SK-N-SH treated with all-trans-retinoic acid at 6 μM for 48 hours (cell line): ENCODE measurements around the gene MMP17.
"Not testable (repeated sequence)": the region's sequence is repeated elsewhere in the genome, so short reads cannot be mapped to it uniquely, and the experiment has no call there.

ENCODE experiments used
- ATAC-seq: fragments of 200-7000 bp; cut with Tn5 transposase; 3 replicates; pipeline ENCODE4 v1.9.1; 2020; ENCODE audit warnings: mild to moderate bottlenecking, moderate library complexity
- ARNTL ChIP-seq: fragments of 450-650 bp; formaldehyde crosslinking; IDR thresholded peaks from 2 replicates; pipeline ENCODE4 v1.5.0; 2020; ENCODE audit warnings: low read depth, mild to moderate bottlenecking, moderate library complexity, borderline replicate concordance
- BACH2 ChIP-seq: fragments of 250-450 bp; sonication (Bioruptor Pico); IDR thresholded peaks from 2 replicates; pipeline ENCODE4 v1.9.0; 2021; ENCODE audit warnings: mild to moderate bottlenecking, borderline replicate concordance
- CSRNP3 ChIP-seq: fragments of 250-450 bp; sonication (Bioruptor Pico); IDR thresholded peaks from 2 replicates; pipeline ENCODE4 v1.5.1; 2021; ENCODE audit warnings: mild to moderate bottlenecking, moderate library complexity
- ESRRG ChIP-seq: fragments of 250-450 bp; sonication (Bioruptor Pico); IDR thresholded peaks from 2 replicates; pipeline ENCODE4 v1.6.1; 2021; ENCODE audit warnings: mild to moderate bottlenecking
- GLIS3 ChIP-seq: fragments of 250-450 bp; sonication (Bioruptor Pico); IDR thresholded peaks from 2 replicates; pipeline ENCODE4 v1.5.0; 2020; ENCODE audit warnings: mild to moderate bottlenecking, moderate library complexity
- ISL1 ChIP-seq: fragments of 250-450 bp; sonication (Bioruptor Pico); IDR thresholded peaks from 2 replicates; pipeline ENCODE4 v2.1.2; 2022; ENCODE audit warnings: mild to moderate bottlenecking, moderate library complexity
- OSR1 ChIP-seq: fragments of 250-450 bp; sonication (Bioruptor Pico); IDR thresholded peaks from 2 replicates; pipeline ENCODE4 v1.8.0; 2022; ENCODE audit warnings: moderate library complexity, mild to moderate bottlenecking, inconsistent platforms
- PATZ1 ChIP-seq: fragments of 250-450 bp; sonication (Bioruptor Pico); IDR thresholded peaks from 2 replicates; pipeline ENCODE4 v1.8.0; 2020; ENCODE audit warnings: mild to moderate bottlenecking, moderate library complexity, borderline replicate concordance
- POU6F1 ChIP-seq: fragments of 250-450 bp; sonication (Bioruptor Pico); IDR thresholded peaks from 2 replicates; pipeline ENCODE4 v1.8.0; 2021; ENCODE audit warnings: low read depth, mild to moderate bottlenecking, moderate library complexity, borderline replicate concordance
- PPARA ChIP-seq: fragments of 250-450 bp; sonication (Bioruptor Pico); IDR thresholded peaks from 2 replicates; pipeline ENCODE4 v1.5.0; 2020; ENCODE audit warnings: mild to moderate bottlenecking, borderline replicate concordance
- RARB ChIP-seq: fragments of 250-450 bp; sonication (Bioruptor Pico); IDR thresholded peaks from 2 replicates; pipeline ENCODE4 v1.8.0; 2021; ENCODE audit warnings: mild to moderate bottlenecking, moderate library complexity
- TCF4 ChIP-seq: fragments of 250-450 bp; sonication (Bioruptor Pico); IDR thresholded peaks from 2 replicates; pipeline ENCODE4 v1.8.0; 2021; ENCODE audit warnings: mild to moderate bottlenecking, moderate library complexity, borderline replicate concordance
- TOX ChIP-seq: fragments of 250-450 bp; sonication (Bioruptor Pico); IDR thresholded peaks from 2 replicates; pipeline ENCODE4 v1.8.0; 2021; ENCODE audit warnings: mild to moderate bottlenecking, moderate library complexity, borderline replicate concordance
- TSHZ2 ChIP-seq: fragments of 250-450 bp; sonication (Bioruptor Pico); IDR thresholded peaks from 2 replicates; pipeline ENCODE4 v1.5.0; 2020; ENCODE audit warnings: mild to moderate bottlenecking, moderate library complexity
- ZC3H10 ChIP-seq: fragments of 250-450 bp; sonication (Bioruptor Pico); IDR thresholded peaks from 2 replicates; pipeline ENCODE4 v1.5.1; 2021; ENCODE audit warnings: mild to moderate bottlenecking, moderate library complexity
- ZFP3 ChIP-seq: fragments of 250-450 bp; sonication (Bioruptor Pico); IDR thresholded peaks from 2 replicates; pipeline ENCODE4 v1.5.0; 2020; ENCODE audit warnings: mild to moderate bottlenecking, moderate library complexity
- ZFP30 ChIP-seq: fragments of 450-650 bp; formaldehyde crosslinking; IDR thresholded peaks from 2 replicates; pipeline ENCODE4 v1.5.0; 2022; ENCODE audit warnings: mild to moderate bottlenecking, moderate library complexity
- ZNF70 ChIP-seq: fragments of 450-650 bp; formaldehyde crosslinking; IDR thresholded peaks from 2 replicates; pipeline ENCODE4 v1.5.0; 2020; ENCODE audit warnings: mild to moderate bottlenecking, moderate library complexity
- ZNF8 ChIP-seq: fragments of 450-650 bp; formaldehyde crosslinking; IDR thresholded peaks from 2 replicates; pipeline ENCODE4 v1.5.0; 2020; ENCODE audit warnings: mild to moderate bottlenecking, moderate library complexity
- TF ChIP-seq, protein P1 (sequence below): fragments of 250-450 bp; sonication (Bioruptor Pico); IDR thresholded peaks from 2 replicates; pipeline ENCODE4 v1.5.1; 2020; ENCODE audit warnings: low read depth, mild to moderate bottlenecking, moderate library complexity

MMP17 gene

GRCh38 chr12:131805421-131805820 is 22.8 kb upstream of the MMP17 start (continued):
- no peak for TF ChIP-seq POU6F1
- TF ChIP-seq GLIS3 (CRISPR knock-in tag), result no peak
- no peak for TF ChIP-seq ZNF70 (CRISPR knock-in tag)
- TF ChIP-seq, all 23 proteins: peak for 0

DNA sequence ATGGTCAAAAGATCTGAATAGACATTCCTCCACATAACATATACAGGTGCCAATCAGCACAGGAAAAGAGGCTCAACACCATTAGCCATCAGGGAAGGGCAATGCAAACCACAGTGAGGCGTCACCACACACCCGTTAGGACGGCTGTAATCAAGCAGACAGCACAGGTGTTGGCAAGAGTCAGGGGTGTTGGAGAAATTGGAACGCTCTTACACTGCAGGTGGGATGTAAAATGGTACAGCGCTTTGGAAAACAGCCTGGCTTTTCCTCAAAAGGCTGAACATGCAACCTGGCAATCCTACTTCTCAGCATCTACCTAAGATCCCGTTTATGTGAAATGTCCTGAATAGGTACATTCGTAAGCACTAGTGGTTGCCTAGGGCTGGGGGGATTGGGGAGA is 21.5 kb upstream of the MMP17 start:
- ATAC-seq, result no peak
- no peak for TF ChIP-seq PPARA
- no peak for TF ChIP-seq ESRRG
- TF ChIP-seq ZC3H10 (CRISPR knock-in tag), result no peak
- no peak for TF ChIP-seq ARNTL (CRISPR knock-in tag)
- TF ChIP-seq TOX (CRISPR knock-in tag), result no peak

GRCh38 chr12:131808744-131809371 is 19.3 kb upstream of the MMP17 start:
- ATAC-seq, result no peak; the same call in 2 of the 3 replicates
- TF ChIP-seq ZC3H10 (CRISPR knock-in tag), result no peak
- TF ChIP-seq OSR1 (CRISPR knock-in tag), result no peak
- TF ChIP-seq ISL1 (CRISPR knock-in tag), result no peak
- TF ChIP-seq PPARA, result no peak
- no peak for TF ChIP-seq ZFP3 (CRISPR knock-in tag)

- not testable (repeated sequence) for ATAC-seq
These were observed 18.5 kb upstream of the MMP17 start for GRCh38 chr12:131809476-131810254.

DNA sequence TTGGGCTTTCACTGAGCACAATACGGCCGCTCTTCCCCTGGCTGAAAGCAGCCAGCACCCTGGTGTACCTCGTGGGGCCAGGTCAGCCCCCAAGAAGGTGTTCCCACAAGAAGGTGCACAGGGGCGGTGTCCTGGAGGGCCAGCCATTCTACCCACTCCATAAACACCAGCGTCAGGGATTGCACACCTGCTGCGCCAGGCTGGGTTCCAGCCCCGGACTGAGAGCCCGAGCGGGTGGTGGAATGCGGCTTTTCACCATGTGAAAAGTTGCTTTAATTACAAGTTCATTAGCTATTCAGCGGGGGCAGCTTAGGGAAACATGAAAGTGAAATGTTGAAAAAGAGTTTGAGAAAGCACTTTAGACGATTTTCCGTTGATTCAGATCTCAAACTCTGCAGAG is 17.5 kb upstream of the MMP17 start:
- TF ChIP-seq CSRNP3 (no peak), ZC3H10 (CRISPR knock-in tag) (no peak), RARB (no peak), PATZ1 (CRISPR knock-in tag) (no peak), TCF4 (CRISPR knock-in tag) (no peak), ZNF8 (CRISPR knock-in tag) (no peak), TSHZ2 (CRISPR knock-in tag) (no peak), ZFP30 (no peak), BACH2 (no peak), ZNF70 (CRISPR knock-in tag) (no peak), ZFP3 (CRISPR knock-in tag) (no peak), OSR1 (CRISPR knock-in tag) (no peak), ESRRG (no peak), POU6F1 (no peak), GLIS3 (CRISPR knock-in tag) (no peak)
- TF ChIP-seq, protein P1, sequence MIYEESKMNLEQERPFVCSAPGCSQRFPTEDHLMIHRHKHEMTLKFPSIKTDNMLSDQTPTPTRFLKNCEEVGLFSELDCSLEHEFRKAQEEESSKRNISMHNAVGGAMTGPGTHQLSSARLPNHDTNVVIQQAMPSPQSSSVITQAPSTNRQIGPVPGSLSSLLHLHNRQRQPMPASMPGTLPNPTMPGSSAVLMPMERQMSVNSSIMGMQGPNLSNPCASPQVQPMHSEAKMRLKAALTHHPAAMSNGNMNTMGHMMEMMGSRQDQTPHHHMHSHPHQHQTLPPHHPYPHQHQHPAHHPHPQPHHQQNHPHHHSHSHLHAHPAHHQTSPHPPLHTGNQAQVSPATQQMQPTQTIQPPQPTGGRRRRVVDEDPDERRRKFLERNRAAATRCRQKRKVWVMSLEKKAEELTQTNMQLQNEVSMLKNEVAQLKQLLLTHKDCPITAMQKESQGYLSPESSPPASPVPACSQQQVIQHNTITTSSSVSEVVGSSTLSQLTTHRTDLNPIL (CRISPR knock-in tag), result no peak

More for the DNA sequence above, 17.5 kb upstream of the MMP17 start:
- no peak for ATAC-seq
